Measurements from ENCODE around the gene DLG2. TPM values are rescaled to one million over a fixed set of nuclear protein-coding genes. Genes with fewer than 3 reads are reported as not detected.

DLG2 gene
- total RNA-seq, 1 donor from 2014 or later, result 2.1 TPM

DNA sequence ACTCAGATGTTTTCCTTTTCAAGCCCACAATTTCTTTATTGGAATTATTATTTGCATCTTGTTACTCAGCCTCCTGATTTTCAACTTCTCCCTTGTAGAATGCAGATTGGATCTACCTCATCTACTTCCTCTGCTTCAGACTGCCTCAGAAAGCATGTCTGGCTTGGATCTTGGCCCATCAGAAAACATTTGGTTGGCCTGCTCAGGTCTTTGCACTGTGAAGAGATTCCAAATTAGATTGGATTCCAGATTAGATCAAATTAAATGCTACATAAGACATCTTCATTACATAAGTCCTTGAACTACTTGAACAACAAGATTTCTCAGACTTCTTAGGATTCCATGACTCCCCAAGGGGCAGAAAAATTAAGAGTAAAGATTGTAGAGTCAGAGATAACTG is 358.0 kb downstream of the DLG2 start:
- H3K4me3 Mint-ChIP-seq, result no peak overlapping the region
- no peak overlapping the region for H3K27ac Mint-ChIP-seq (ENCODE audit: unreplicated experiment)
- H3K36me3 Mint-ChIP-seq (ENCODE audit: low read depth), result peaks cover 5% of the 10 kb centered on the region
- no peak for TF ChIP-seq CTCF (conservative IDR thresholded peaks at IDR 0.05)
- H3K4me1 Mint-ChIP-seq, result no peaks in the 10 kb centered on the region
- H3K27me3 Mint-ChIP-seq (ENCODE audit: low read depth), result no peaks in the 10 kb centered on the region
- H3K9me3 Mint-ChIP-seq, result peaks cover 5% of the 10 kb centered on the region
- DNase-seq (ENCODE audit: low read depth, low spot score), result no peak

DNA sequence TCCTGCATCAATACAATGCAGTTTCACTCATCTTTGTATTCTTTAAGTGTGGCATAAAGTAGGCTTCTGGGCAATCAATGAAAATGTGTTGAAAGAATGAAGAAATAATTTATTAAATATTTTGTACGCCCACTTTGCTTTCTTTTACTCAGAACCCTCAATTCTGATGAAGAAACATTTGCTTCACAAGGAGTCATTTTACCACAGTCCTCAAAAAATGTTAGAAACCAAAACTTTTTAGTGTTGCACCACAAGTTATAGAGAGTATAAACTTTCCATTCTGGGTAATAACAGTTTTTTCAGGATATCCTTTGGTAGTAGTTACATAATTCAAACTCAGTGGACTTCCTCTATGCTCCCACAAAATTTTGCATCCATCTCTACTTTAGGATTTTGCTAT is 360.5 kb downstream of the DLG2 start:
- TF ChIP-seq CTCF (conservative IDR thresholded peaks at IDR 0.05), result no peak
- no peaks in the 10 kb centered on the region for H3K36me3 Mint-ChIP-seq (ENCODE audit: low read depth)
- no peaks in the 10 kb centered on the region for H3K9me3 Mint-ChIP-seq
- H3K4me3 Mint-ChIP-seq, result no peak overlapping the region
- no peaks in the 10 kb centered on the region for H3K4me1 Mint-ChIP-seq
- H3K27ac Mint-ChIP-seq (ENCODE audit: unreplicated experiment), result no peak overlapping the region
- no peak for DNase-seq (ENCODE audit: low read depth, low spot score)
- no peaks in the 10 kb centered on the region for H3K27me3 Mint-ChIP-seq (ENCODE audit: low read depth)

GRCh38 chr11:85263328-85263727 is 363.8 kb downstream of the DLG2 start:
- no peak for TF ChIP-seq CTCF (conservative IDR thresholded peaks at IDR 0.05)

GRCh38 chr11:85257837-85258236 is 369.3 kb downstream of the DLG2 start:
- Mint-ChIP-seq H3K9me3 (peaks cover 2% of the 10 kb centered on the region), H3K27ac (ENCODE audit: unreplicated experiment) (no peak overlapping the region), H3K27me3 (ENCODE audit: low read depth) (no peaks in the 10 kb centered on the region), H3K4me3 (no peak overlapping the region), H3K36me3 (ENCODE audit: low read depth) (no peaks in the 10 kb centered on the region), H3K4me1 (no peaks in the 10 kb centered on the region)
- DNase-seq (ENCODE audit: low read depth, low spot score), result no peak
- TF ChIP-seq CTCF (conservative IDR thresholded peaks at IDR 0.05), result no peak

More at GRCh38 chr11:85263328-85263727, 363.8 kb downstream of the DLG2 start:
- no peak for DNase-seq (ENCODE audit: low read depth, low spot score)
- Mint-ChIP-seq H3K27me3 (ENCODE audit: low read depth) (no peaks in the 10 kb centered on the region), H3K36me3 (ENCODE audit: low read depth) (no peaks in the 10 kb centered on the region), H3K27ac (ENCODE audit: unreplicated experiment) (no peak overlapping the region), H3K4me3 (no peak overlapping the region), H3K4me1 (no peaks in the 10 kb centered on the region), H3K9me3 (no peaks in the 10 kb centered on the region)

DNA sequence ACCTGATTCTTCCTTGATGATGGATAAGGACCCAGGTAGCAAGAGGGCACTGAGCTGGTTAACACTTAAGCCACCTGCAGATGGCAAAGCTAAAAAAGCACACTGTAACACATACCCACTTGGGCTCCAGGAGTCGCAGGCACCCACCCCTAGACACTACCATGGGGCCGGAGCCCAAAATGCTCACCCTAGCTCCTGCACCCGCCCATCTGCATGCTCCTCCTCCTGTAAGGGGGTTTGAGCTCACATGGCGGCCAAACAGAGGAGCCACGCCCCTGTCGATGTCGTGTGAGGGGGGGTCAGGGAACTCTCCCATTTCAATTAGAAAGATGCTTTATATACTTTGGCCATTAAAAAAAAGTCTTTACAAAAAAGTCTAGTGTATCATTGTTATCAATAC is 370.7 kb downstream of the DLG2 start:
- no peaks in the 10 kb centered on the region for H3K4me1 Mint-ChIP-seq
- H3K9me3 Mint-ChIP-seq, result peaks cover 2% of the 10 kb centered on the region
- H3K4me3 Mint-ChIP-seq, result no peak overlapping the region

More for the DNA sequence above, 370.7 kb downstream of the DLG2 start:
- Mint-ChIP-seq H3K27me3 (ENCODE audit: low read depth) (no peaks in the 10 kb centered on the region), H3K36me3 (ENCODE audit: low read depth) (no peaks in the 10 kb centered on the region), H3K27ac (ENCODE audit: unreplicated experiment) (no peak overlapping the region)
- no peak for TF ChIP-seq CTCF (conservative IDR thresholded peaks at IDR 0.05)
- DNase-seq (ENCODE audit: low read depth, low spot score), result no peak
